GM12875 (cell line): ENCODE results near the gene FREM2.

Experiments used
- H3K4me3 ChIP-seq: one replicate; pipeline ENCODE4 v1.5.1; 2011; ENCODE audit warnings: low read depth, low read length, control low read depth
- TF ChIP-seq, protein P1 (sequence below): IDR thresholded peaks from 2 replicates; pipeline ENCODE4 v1.5.1; 2011; ENCODE audit warnings: low read depth, mild to moderate bottlenecking, control low read depth, inconsistent platforms, low read length, moderate library complexity, borderline replicate concordance; ENCODE audit not compliant: insufficient read depth

Gene FREM2

DNA sequence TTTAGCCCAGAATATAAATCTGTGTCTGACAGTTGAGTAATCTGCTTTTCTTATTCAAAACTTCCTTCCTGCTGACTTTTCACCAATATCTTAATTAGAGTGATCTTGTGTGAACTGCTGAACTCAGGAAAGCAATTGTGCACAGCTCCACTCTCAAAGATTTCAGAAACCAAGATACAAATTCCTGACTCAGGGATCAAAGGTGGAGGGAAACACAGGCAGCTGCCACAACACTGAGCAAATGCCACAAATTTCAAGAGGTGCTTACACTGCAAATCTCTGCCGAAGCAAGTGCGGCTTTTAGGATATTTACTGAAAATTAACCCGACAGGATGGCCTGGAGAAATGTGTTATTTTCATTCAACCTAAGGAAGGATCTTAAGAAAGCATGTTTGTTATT lies 192.4 kb downstream of the FREM2 start:
- no peak overlapping the region for H3K4me3 ChIP-seq
- TF ChIP-seq, protein P1, sequence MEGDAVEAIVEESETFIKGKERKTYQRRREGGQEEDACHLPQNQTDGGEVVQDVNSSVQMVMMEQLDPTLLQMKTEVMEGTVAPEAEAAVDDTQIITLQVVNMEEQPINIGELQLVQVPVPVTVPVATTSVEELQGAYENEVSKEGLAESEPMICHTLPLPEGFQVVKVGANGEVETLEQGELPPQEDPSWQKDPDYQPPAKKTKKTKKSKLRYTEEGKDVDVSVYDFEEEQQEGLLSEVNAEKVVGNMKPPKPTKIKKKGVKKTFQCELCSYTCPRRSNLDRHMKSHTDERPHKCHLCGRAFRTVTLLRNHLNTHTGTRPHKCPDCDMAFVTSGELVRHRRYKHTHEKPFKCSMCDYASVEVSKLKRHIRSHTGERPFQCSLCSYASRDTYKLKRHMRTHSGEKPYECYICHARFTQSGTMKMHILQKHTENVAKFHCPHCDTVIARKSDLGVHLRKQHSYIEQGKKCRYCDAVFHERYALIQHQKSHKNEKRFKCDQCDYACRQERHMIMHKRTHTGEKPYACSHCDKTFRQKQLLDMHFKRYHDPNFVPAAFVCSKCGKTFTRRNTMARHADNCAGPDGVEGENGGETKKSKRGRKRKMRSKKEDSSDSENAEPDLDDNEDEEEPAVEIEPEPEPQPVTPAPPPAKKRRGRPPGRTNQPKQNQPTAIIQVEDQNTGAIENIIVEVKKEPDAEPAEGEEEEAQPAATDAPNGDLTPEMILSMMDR, result no peak

DNA sequence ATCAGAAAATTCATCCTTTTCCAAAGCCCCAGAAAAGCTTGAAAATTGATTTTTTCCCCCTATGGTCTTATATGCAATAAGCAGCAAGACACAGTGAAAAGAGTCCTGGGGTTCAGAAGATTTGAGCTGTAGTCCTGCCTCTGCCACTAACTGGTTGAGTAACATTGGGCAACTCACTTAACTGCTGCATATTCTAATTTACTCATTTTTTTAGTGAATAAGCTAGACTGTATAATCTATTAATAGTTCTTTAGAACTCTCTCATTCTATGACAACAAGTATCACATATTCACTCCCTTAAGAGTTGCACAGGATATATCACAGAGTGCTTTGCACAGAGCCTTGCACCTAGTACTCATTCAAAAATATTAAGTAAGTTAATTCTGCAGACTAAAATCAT lies 192.9 kb downstream of the FREM2 start:
- TF ChIP-seq, protein P1, result no peak

DNA sequence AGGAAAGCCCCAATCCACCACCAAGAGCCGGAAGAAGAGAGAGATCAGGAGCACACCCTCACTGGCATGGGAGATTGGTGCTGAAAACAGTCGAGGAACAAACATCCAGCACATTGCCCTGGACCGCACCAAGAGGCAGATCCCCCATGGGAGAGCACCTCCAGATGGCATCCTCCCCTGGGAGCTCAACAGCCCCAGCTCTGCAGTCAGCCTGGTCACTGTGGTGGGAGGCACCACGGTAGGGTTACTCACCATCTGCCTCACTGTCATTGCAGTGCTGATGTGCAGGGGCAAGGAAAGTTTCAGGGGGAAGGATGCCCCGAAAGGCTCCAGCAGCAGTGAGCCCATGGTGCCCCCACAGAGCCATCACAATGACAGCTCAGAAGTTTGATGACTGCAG lies 193.5 kb downstream of the FREM2 start:
- H3K4me3 ChIP-seq, result no peak overlapping the region
- TF ChIP-seq, protein P1, result no peak

More for the DNA sequence above, 192.9 kb downstream of the FREM2 start:
- H3K4me3 ChIP-seq, result no peak overlapping the region

DNA sequence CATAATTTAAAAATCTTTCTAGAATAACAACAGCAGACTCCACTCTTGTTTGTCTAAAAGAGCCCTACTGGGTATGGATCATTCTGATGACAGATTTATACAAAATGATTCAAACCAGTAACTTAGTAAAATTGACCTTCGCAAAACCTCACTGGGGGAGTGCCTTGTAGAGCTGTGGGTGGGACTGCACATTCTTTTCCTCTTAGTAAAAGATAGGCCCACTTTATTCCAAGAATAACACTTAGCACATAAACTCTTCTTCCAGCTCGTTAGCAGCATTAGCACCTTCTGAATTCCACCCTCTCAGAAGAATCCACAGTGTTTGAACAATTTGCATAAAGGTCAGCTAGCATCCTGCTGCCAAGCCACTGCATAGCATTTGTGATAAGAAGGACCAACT lies 196.9 kb downstream of the FREM2 start:
- TF ChIP-seq, protein P1, result no peak

DNA sequence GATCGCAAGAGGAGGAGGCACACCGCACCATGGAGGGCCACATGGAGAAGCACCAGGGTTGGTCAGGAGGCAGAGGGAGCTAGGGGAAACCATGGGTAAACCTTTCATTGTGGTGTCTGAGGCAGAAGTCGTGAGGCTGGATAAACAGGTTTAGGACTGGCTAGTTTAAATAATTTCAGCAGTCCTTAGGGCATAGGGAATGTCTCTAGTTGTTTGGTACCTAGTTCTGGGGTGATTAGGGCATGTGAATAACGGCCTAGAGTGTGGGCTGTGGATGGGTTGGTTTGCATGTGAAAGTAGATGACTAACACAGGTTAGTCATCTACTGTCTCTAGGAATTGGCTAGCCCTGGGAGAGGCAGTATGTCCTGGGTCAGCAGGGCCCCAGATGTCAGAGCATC lies 201.4 kb downstream of the FREM2 start:
- TF ChIP-seq, protein P1, result no peak
- no peak overlapping the region for H3K4me3 ChIP-seq

More for the DNA sequence above, 196.9 kb downstream of the FREM2 start:
- no peak overlapping the region for H3K4me3 ChIP-seq

DNA sequence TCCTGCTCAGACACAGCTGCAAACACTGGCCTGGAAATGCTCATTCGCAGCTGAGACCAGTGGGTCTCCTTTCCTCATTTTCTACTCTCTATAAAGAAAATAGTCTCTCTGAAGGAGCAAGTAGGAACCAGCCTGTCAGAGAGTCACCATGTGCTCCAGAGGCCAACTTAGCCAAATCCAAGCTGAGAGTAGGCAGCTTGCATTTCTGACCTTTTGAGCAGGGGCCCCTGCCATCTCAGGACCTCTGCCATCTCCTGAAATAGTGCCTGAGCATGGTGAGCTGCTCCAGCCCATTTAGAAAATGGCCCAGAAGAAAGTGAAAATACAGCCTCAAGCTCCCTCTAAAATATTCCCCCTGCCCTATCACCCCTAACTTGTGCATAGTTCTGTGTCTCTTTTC lies 208.2 kb downstream of the FREM2 start:
- no peak overlapping the region for H3K4me3 ChIP-seq
- TF ChIP-seq, protein P1, result no peak

DNA sequence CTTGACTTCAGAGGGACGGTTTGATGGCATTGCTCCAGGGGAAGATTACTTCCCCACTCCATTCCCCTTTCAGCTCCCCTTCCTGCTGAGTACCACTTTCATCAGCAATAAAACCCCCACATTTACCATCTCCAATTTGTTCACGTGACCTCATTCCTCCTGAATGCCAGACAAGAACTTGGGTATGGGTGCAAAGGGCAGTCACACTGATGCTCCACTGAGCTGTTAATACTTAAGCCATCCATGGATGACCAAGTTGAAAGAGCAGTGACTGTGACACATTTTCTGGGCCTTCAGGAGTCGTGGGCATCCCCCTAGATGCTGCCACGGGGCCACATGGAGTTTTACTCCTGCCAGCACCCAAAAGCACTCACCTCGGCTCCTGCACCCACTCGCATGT lies 210.6 kb downstream of the FREM2 start:
- TF ChIP-seq, protein P1, result no peak

More for the DNA sequence above, 210.6 kb downstream of the FREM2 start:
- no peak overlapping the region for H3K4me3 ChIP-seq
